SK-N-SH (cell line): ENCODE data around the gene VAMP8.

Experiments used
- CHD2 ChIP-seq: fragments of 150-350 bp; IDR thresholded peaks from 2 replicates; pipeline ENCODE4 v1.6.1; 2018; ENCODE audit warnings: low read length; ENCODE audit not compliant: partially characterized antibody
- FOSL2 ChIP-seq: IDR thresholded peaks from 2 replicates; pipeline ENCODE4 v1.4.0; 2012; ENCODE audit warnings: low read depth, mild to moderate bottlenecking, moderate library complexity, borderline replicate concordance
- POLR2AphosphoS5 ChIP-seq: IDR thresholded peaks from 2 replicates; pipeline ENCODE4 v1.6.1; 2012; ENCODE audit warnings: low read depth, low read length
- TF ChIP-seq, protein P1 (sequence below): fragments of 200-600 bp; sonication (generic); IDR thresholded peaks from 2 replicates; pipeline ENCODE4 v1.6.1; 2017; ENCODE audit warnings: antibody characterized with exemption, mild to moderate bottlenecking, moderate library complexity
- TF ChIP-seq, protein P2 (sequence below): IDR thresholded peaks from 2 replicates; pipeline ENCODE4 v1.4.0; 2012; ENCODE audit warnings: low read depth, borderline replicate concordance

DNA sequence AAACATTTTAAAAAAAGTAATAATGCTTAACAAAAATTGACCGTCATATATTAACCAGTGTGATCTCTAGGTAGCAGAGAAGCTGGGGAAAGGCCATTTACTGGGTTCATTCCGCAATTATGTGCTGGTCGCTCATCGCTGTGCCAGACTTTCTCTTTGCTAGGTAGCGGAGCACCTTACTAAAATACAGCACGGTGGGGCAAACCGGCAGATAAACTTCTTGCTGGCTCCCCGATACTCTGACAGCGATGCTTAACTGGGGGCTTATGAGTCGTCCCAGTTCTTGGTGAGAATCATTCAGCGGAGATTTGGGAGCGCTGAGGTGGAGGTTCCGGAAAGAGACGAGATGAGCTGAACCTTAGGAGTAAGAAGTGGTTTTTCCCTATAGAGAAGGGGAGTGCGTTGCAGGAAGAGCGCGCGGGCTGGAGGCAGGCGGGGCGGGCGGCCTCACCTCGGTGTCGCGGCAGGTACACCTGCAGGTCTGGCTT lies 33.9 kb downstream of the VAMP8 start:
- TF ChIP-seq, protein P1, sequence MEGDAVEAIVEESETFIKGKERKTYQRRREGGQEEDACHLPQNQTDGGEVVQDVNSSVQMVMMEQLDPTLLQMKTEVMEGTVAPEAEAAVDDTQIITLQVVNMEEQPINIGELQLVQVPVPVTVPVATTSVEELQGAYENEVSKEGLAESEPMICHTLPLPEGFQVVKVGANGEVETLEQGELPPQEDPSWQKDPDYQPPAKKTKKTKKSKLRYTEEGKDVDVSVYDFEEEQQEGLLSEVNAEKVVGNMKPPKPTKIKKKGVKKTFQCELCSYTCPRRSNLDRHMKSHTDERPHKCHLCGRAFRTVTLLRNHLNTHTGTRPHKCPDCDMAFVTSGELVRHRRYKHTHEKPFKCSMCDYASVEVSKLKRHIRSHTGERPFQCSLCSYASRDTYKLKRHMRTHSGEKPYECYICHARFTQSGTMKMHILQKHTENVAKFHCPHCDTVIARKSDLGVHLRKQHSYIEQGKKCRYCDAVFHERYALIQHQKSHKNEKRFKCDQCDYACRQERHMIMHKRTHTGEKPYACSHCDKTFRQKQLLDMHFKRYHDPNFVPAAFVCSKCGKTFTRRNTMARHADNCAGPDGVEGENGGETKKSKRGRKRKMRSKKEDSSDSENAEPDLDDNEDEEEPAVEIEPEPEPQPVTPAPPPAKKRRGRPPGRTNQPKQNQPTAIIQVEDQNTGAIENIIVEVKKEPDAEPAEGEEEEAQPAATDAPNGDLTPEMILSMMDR: no peak
- TF ChIP-seq CHD2: no peak
- TF ChIP-seq FOSL2: no peak
- TF ChIP-seq, protein P2, sequence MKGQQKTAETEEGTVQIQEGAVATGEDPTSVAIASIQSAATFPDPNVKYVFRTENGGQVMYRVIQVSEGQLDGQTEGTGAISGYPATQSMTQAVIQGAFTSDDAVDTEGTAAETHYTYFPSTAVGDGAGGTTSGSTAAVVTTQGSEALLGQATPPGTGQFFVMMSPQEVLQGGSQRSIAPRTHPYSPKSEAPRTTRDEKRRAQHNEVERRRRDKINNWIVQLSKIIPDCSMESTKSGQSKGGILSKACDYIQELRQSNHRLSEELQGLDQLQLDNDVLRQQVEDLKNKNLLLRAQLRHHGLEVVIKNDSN: no peak
- TF ChIP-seq POLR2AphosphoS5: no peak
